HK-2 (cell line): ENCODE measurements around the gene PRAMEF18.
"Not testable (repeated sequence)": the region's sequence is repeated elsewhere in the genome, so short reads cannot be mapped to it uniquely, and the experiment has no call there.

Experiments
- DNase-seq: peaks from one replicate; pipeline ENCODE4 v3.0.0-alpha.2; 2018; ENCODE audit not compliant: unreplicated experiment

Gene PRAMEF18

GRCh38 chr1:13201309-13201708 lies 24.6 kb downstream of the PRAMEF18 start, which contains the start of gene PRAMEF13:
Gene PRAMEF13 (minus strand): TSS chr1:13201409. CDS start chr1:13199589, 1,820 bp downstream.
- DNase-seq: not testable (repeated sequence)
